Skin of body (tissue), 2 donors: ENCODE results near the gene COL9A3. TPM values are rescaled to one million over a fixed set of nuclear protein-coding genes. Genes with fewer than 3 reads are reported as not detected.

Experiments used
- DNase-seq: peaks from one replicate; lab custom pipeline; 2025; lab: John Stamatoyannopoulos, UW
- total RNA-seq: library from RNA; depleted of rRNA; stranded (reverse); fragments of >200 nt; gene quantifications from one replicate; pipeline ENCODE4 v1.2.3, GENCODE V29; 2014

COL9A3 gene
- total RNA-seq, 1 donor from 2014 or later = 17.8 TPM

- DNase-seq = no peak
These were observed 6.2 kb downstream of the COL9A3 start for GRCh38 chr20:62822788-62823651.

DNA sequence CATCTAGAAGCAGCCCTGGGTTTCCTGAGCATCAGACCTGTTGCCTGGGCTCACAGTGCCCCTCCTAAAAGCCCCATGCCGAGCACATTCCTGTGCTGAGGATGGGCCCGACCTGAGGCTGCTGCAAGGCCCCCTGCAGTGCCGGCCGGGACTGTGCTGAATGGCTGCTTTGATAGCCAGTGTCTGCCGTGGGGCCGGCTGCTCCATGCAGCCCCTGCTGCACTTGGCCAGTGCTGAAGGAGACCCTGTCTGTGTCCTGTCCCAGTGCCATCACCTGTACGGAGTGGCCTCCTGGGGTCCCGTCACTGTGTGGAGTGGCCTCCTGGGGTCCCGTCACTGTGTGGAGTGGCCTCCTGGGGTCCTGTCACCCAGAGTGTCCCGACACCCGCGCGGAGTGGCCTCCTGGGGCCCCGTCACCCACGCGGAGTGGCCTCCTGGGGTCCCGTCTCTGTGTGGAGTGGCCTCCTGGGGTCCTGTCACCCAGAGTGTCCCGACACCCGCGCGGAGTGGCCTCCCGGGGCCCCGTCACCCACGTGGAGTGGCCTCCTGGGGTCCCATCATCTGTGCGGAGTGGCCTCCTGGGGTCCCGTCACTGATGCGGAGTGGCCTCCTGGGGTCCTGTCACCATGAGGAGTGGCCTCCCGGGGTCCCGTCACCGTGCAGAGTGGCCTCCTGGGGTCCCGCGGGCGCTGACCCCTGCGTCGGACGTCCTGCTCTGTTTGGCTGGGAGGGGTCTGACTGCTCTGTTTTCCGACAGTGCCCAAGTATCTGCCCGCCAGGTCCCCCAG is 7.0 kb downstream of the COL9A3 start:
- DNase-seq = no peak

GRCh38 chr20:62824476-62825332 is 7.9 kb downstream of the COL9A3 start:
- peak; percentile 16 for DNase-seq

- no peak for DNase-seq
These were observed 8.6 kb downstream of the COL9A3 start for GRCh38 chr20:62825333-62825985.

DNA sequence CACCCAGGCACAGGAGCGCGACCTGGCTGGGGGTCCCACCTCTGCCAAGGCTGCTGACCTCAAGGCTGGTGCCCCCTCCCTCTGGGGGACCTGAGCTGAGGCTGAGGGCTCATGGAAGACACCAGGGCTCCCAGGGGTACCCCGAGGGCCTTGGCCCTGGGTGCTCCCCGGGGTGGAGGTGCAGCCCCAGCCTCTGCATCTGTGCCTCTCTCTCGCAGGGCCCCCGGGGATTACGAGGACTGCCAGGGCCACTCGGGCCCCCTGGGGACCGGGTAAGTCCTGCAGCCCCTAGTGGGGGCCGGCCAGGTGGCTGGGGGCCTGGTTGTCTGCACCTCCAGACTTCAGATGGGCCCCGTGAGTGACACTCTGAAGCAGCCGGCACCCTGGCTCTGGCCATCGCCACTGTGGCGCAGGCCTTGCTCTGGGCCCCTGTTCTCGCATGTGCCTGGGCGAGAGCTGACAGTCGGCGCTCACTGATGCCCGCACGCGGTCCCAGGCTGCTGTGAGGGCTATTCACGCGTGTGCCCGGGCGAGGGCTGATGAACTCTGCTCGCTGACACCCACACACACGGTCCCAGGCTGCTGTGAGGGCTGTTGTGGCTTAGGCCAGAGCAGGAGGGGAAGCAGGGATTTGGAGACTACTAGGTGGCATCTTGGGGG is 9.3 kb downstream of the COL9A3 start:
- no peak for DNase-seq

GRCh38 chr20:62826646-62827310 is 9.9 kb downstream of the COL9A3 start:
- DNase-seq = no peak

- DNase-seq = no peak
These were observed 10.6 kb downstream of the COL9A3 start for GRCh38 chr20:62827311-62828038.

DNA sequence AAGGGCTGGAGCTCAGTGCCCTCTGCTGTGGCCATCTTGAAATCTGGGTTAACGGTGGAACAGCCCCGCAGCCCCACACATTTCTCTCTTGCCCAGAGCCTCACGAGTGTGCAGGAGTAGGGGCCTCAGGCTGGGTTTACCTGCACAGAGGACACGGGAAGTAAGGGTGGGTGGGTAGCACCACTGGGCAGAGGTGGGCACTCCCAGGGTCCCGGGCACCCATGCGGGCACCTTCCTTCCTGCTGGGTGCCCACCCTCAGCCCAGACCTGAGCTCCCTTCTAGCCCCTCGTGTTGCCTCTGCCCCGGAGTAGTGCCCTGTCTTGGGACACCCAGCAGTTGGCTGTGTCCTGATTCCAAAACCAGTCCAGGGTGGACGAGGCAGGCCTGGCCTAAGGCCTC is 11.2 kb downstream of the COL9A3 start:
- no peak for DNase-seq

- no peak for DNase-seq
These were observed 11.8 kb downstream of the COL9A3 start for GRCh38 chr20:62828511-62829230.

GRCh38 chr20:62829231-62830230 is 12.7 kb downstream of the COL9A3 start:
- no peak for DNase-seq

GRCh38 chr20:62830251-62830650 is 13.4 kb downstream of the COL9A3 start:
- no peak for DNase-seq

GRCh38 chr20:62830821-62831220 is 14.0 kb downstream of the COL9A3 start:
- DNase-seq = no peak

DNA sequence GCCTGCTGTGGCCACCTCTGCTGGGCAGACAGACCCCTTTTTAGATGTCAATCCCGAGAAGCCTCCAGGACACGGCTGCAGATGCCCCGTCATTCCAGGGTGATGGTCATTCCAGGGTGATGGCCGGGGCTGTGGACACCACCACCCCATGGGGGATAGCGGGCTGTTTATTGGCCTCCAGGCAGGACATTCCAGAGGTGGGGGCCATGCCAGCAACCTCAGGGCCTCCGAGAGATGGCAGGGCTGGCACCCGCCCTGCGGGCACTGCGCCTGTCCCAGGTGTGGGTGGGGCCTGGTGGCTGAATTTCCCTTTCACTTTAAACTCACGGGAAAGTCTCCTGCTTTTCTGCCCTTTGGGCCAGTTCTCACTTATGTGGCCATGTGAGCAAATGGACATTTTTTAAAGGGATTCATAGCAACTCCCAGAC is 14.5 kb downstream of the COL9A3 start:
- no peak for DNase-seq

- no peak for DNase-seq
These were observed 15.0 kb downstream of the COL9A3 start for GRCh38 chr20:62831854-62832211.

DNA sequence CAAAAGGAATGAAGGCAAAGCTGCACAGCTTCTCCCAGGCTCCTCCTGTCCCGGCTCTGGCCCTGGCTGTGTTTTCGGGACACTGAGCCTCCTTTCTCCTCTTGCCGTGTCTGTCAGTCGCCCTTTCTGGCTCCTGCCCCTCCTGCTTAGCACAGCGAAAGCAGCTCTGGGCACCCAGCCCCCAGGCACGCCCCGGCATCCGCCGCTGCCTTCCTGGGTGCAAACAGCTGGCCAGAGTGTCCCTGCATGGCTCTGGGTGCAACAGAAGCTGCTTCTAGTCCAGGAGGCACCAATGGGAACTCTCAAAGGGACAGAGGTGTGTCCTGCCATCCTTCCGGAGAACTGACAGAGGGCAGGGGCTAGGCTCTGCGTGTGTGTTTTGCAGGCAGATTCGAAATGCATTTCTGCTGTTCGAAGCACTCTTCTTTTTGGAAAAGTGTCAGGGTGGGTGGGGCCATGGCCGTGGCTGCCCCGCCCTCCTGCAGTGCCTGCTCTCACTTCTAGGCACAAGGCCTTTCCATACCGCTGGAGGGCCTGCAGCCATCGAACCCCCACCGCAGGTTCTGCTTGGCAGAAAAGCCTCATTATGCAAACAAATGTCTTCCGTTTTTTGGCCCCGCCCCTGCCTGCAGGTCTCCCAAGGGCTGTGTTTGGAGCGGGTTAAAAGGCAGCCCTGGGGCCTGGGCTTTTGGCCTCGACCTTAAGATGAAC is 15.5 kb downstream of the COL9A3 start:
- no peak for DNase-seq

DNA sequence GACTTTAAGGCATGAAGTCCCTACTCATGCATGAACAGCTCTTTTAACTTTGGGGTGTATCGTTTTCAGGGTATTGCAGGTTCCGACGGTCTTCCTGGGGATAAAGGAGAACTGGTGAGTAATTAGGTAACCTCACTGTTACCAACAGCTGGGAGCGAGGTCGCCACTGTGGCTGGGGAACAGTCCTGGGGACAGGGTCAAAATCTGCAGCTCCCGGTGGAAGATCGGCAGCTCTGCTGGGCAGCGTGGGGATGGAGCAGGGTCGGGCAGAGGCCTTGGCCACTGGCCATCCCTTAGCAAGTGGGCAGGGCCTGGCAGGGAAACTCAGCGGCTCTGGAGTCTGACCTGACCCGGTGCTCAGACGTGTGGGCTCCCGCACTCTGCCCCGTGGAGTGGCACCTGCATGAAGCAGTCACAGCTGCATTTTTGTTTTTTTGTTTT is 16.1 kb downstream of the COL9A3 start:
- no peak for DNase-seq
